OCI-LY3 (cell line): ENCODE measurements around the gene SNTB2.
A peak's percentile ranks its signal among the peaks of the same experiment; 100 is the strongest.
"Not testable (repeated sequence)": the region's sequence is repeated elsewhere in the genome, so short reads cannot be mapped to it uniquely, and the experiment has no call there.

Experiments
- H2AFZ ChIP-seq: fragments of 200-600, 300-600 bp; shearing (Covaris generic); 2 replicates; pipeline ENCODE4 v1.6.0; 2014; ENCODE audit warnings: antibody characterized with exemption, low read depth, low read length
- H3K27ac ChIP-seq: fragments of 200-600, 300-600 bp; sonication (generic); 2 replicates; pipeline ENCODE4 v1.5.1; 2014; ENCODE audit warnings: mild to moderate bottlenecking, low read length, moderate library complexity, mixed read lengths
- H3K27me3 ChIP-seq: fragments of 200-600, 300-600 bp; sonication (generic); 2 replicates; pipeline ENCODE4 v1.6.1; 2014; ENCODE audit warnings: low read depth, low read length, mixed read lengths
- H3K36me3 ChIP-seq: fragments of 200-600, 300-600 bp; sonication (generic); replicated peaks from 2 replicates; pipeline ENCODE3; 2014; ENCODE audit warnings: low read depth, low read length, mixed read lengths
- H3K4me1 ChIP-seq: fragments of 300-600, 200-600 bp; sonication (generic); 2 replicates; pipeline ENCODE4 v1.6.1; 2014; ENCODE audit warnings: low read length, mixed read lengths
- H3K4me2 ChIP-seq: fragments of 200-600, 300-600 bp; sonication (generic); 2 replicates; pipeline ENCODE4 v1.6.1; 2014; ENCODE audit warnings: low read length, mixed read lengths
- H3K4me3 ChIP-seq: fragments of 300-600, 200-600 bp; sonication (generic); 2 replicates; pipeline ENCODE4 v1.5.1; 2014; ENCODE audit warnings: antibody characterized with exemption, mild to moderate bottlenecking, low read length, moderate library complexity
- H3K79me2 ChIP-seq: fragments of 300-600, 200-600 bp; shearing (Covaris generic); 2 replicates; pipeline ENCODE4 v1.6.1; 2014; ENCODE audit warnings: mild to moderate bottlenecking, low read length, mixed read lengths
- H3K9ac ChIP-seq: fragments of 300-600, 200-600 bp; shearing (Covaris generic); 2 replicates; pipeline ENCODE4 v1.6.0; 2014; ENCODE audit warnings: mild to moderate bottlenecking, low read length, moderate library complexity
- H3K9me3 ChIP-seq: fragments of 200-600, 300-600 bp; shearing (Covaris generic); 2 replicates; pipeline ENCODE4 v1.6.1; 2014; ENCODE audit warnings: low read length, mixed read lengths; ENCODE audit not compliant: insufficient read depth
- H4K20me1 ChIP-seq: fragments of 200-600, 300-600 bp; sonication (generic); 2 replicates; pipeline ENCODE4 v1.6.1; 2016; ENCODE audit warnings: low read length, mixed read lengths; ENCODE audit not compliant: insufficient read depth
- EZH2phosphoT487 ChIP-seq: fragments of 200-600 bp; shearing (Covaris generic); IDR thresholded peaks from 2 replicates; pipeline ENCODE4 v1.6.1; 2018; ENCODE audit warnings: antibody characterized with exemption, mixed run types, low read depth
- TF ChIP-seq, protein P1 (sequence below): fragments of 200-600, 300-600 bp; sonication (generic); IDR thresholded peaks from 2 replicates; pipeline ENCODE4 v1.5.1; 2014; ENCODE audit warnings: antibody characterized with exemption, low read length, low read depth

Gene SNTB2

DNA sequence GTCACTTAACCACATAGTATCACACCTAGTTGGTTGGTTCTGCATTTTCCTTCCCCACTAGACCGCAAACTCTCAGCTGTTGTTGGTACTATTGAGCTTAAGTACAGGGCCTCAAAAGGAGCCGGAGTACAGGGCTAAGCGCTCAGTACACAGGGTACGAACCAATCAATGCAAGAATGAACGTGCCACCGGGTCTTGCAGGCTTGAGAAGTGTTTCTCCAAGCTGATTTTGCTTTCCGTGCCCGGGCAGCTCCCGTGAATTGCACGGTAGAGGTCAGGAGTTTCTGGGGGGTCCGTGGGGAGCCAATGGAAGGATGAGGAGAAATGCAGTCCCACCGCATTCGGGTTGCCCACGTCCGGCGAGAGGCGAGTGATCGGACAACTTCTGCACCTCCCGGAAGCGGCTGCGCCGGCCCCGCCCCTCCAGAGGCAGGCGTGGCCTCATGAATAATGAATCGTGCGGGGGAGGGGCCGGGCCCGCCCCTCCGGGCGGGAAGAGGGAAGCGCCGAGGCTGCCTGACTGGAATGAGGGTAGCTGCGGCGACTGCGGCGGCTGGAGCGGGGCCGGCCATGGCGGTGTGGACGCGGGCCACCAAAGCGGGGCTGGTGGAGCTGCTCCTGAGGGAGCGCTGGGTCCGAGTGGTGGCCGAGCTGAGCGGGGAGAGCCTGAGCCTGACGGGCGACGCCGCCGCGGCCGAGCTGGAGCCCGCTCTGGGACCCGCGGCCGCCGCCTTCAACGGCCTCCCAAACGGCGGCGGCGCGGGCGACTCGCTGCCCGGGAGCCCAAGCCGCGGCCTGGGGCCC lies at the start of gene SNTB2:
Gene SNTB2, plus strand, starts transcription at position 523 of the 804 bp plus-strand sequence. Its CDS starts 3 bp downstream, at position 526.
- Histone ChIP-seq H3K9ac (peak within 1 kb of the TSS; percentile 75), H3K36me3 (peaks cover 6% of the 10 kb centered on the region), H3K9me3 (no peaks in the 10 kb centered on the region), H3K27me3 (no peaks in the 10 kb centered on the region), H3K4me2 (peak within 1 kb of the TSS; percentile 92), H2AFZ (0 out of 2 replicates have a peak within 1 kb of the TSS, but pooled peaks have one; percentile 77), H4K20me1 (peaks cover 26% of the 10 kb centered on the region), H3K27ac (peak within 1 kb of the TSS; percentile 97), H3K4me1 (peaks cover 14% of the 10 kb centered on the region), H3K4me3 (peak within 1 kb of the TSS; percentile 88), H3K79me2 (peaks cover 35% of the 10 kb centered on the region)
- TF ChIP-seq EZH2phosphoT487 = no peak

DNA sequence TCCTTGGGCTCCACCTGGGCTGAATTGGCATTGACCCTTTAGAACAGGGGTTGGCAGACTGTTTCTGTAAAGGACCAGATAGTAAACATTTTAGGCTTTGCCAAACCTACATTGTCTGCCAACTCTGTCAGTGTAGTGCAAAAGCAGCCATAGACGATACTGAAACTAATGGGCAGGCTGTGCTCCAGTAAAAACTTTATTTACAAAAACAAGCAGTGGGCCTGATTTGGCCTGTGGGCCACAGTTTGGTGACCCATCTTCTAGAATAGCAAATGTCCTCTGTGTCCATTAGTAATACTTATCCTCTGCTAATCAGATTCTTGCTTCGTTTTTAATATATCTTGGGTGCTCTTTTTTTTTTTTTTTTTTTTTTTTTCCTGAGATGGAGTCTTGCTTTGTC lies 48.4 kb upstream of the SNTB2 start:
- Histone ChIP-seq H3K9me3 (no peaks in the 10 kb centered on the region), H3K9ac (no peak overlapping the region), H3K4me1 (peaks cover 8% of the 10 kb centered on the region), H4K20me1 (peaks cover 5% of the 10 kb centered on the region), H2AFZ (no peak overlapping the region), H3K27me3 (no peaks in the 10 kb centered on the region), H3K4me2 (no peak overlapping the region), H3K79me2 (peaks cover 76% of the 10 kb centered on the region), H3K27ac (no peak overlapping the region), H3K4me3 (no peak overlapping the region), H3K36me3 (peaks cover 59% of the 10 kb centered on the region)
- TF ChIP-seq EZH2phosphoT487 = no peak
- TF ChIP-seq, protein P1, sequence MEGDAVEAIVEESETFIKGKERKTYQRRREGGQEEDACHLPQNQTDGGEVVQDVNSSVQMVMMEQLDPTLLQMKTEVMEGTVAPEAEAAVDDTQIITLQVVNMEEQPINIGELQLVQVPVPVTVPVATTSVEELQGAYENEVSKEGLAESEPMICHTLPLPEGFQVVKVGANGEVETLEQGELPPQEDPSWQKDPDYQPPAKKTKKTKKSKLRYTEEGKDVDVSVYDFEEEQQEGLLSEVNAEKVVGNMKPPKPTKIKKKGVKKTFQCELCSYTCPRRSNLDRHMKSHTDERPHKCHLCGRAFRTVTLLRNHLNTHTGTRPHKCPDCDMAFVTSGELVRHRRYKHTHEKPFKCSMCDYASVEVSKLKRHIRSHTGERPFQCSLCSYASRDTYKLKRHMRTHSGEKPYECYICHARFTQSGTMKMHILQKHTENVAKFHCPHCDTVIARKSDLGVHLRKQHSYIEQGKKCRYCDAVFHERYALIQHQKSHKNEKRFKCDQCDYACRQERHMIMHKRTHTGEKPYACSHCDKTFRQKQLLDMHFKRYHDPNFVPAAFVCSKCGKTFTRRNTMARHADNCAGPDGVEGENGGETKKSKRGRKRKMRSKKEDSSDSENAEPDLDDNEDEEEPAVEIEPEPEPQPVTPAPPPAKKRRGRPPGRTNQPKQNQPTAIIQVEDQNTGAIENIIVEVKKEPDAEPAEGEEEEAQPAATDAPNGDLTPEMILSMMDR = no peak

DNA sequence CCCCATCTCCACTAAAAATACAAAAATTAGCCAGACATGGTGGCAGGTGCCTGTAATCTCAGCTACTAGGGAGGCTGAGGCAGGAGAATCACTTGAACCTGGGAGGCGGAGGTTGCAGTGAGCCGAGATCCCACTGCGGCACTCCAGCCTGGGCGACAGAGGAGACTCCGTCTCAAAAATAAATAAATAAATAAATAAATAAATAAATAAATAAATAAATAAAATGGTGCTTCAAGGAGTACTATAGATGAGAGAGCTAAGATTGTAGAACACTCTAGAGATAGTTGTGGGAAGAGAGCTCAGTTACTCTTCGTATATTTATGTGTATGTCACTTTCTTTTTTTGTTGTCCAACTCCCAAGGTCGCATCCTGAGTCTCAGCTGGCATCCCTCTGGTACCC lies 47.5 kb upstream of the SNTB2 start:
- H3K9me3 ChIP-seq, H3K4me3 ChIP-seq, H4K20me1 ChIP-seq, H2AFZ ChIP-seq, H3K27ac ChIP-seq, H3K4me2 ChIP-seq, H3K4me1 ChIP-seq, H3K27me3 ChIP-seq, H3K9ac ChIP-seq: not testable (repeated sequence)
- Histone ChIP-seq H3K36me3 (peaks cover 57% of the 10 kb centered on the region), H3K79me2 (peaks cover 70% of the 10 kb centered on the region)

DNA sequence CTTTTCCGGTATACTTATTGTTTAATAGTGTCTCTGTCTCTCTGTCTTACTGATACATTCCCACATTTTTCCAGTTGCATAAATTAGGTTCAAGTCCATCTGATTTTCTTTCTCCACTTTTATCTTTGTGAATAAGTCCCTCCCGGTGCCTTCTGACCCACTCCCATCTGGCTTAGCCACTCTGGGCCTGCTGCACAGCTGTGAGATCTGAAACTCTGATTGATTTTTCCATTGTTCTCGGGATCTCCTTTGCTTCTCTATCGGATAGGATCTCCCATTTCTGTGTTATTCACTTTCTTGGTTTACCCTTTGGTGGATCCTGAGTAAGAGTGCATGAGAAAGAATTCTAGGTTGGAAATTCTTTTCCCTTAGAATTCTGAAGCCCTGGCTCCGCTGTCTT lies 46.0 kb upstream of the SNTB2 start:
- no peaks in the 10 kb centered on the region for H3K27me3 ChIP-seq
- no peak overlapping the region for H3K4me3 ChIP-seq
- H3K9ac ChIP-seq = no peak overlapping the region
- no peak overlapping the region for H2AFZ ChIP-seq
- H3K27ac ChIP-seq = no peak overlapping the region
- H3K9me3 ChIP-seq = no peaks in the 10 kb centered on the region
- H3K79me2 ChIP-seq = peaks cover 60% of the 10 kb centered on the region
- no peak for TF ChIP-seq EZH2phosphoT487
- TF ChIP-seq, protein P1 = no peak
- H3K4me2 ChIP-seq = no peak overlapping the region
- no peaks in the 10 kb centered on the region for H3K4me1 ChIP-seq
- H3K36me3 ChIP-seq = peaks cover 61% of the 10 kb centered on the region
- no peaks in the 10 kb centered on the region for H4K20me1 ChIP-seq

DNA sequence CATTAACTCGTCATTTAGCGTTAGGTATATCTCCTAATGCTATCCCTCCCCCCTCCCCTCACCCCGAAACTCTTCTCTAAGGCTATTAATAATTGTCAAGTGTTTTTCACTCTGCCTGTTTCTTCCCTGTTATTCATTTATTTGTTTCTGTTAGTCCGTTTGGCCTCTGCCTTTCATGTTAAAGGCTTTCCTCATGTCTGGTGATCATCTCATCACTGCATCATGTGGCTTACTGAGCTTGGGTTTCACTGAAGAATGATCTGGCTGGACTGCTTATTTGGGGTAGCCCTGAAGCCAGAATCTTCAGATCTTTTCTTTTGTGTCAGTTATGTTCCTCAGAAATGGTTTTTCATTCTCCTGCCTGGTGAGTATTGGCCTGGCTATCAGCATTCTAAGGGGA lies 45.0 kb upstream of the SNTB2 start:
- H4K20me1 ChIP-seq = no peaks in the 10 kb centered on the region
- no peaks in the 10 kb centered on the region for H3K9me3 ChIP-seq
- H3K4me2 ChIP-seq = no peak overlapping the region
- no peak overlapping the region for H3K9ac ChIP-seq
- no peak overlapping the region for H3K4me3 ChIP-seq
- no peak overlapping the region for H3K27ac ChIP-seq
- no peaks in the 10 kb centered on the region for H3K4me1 ChIP-seq
- H3K79me2 ChIP-seq = peaks cover 55% of the 10 kb centered on the region
- H3K27me3 ChIP-seq = no peaks in the 10 kb centered on the region
- peaks cover 63% of the 10 kb centered on the region for H3K36me3 ChIP-seq
- no peak overlapping the region for H2AFZ ChIP-seq
- TF ChIP-seq EZH2phosphoT487 = no peak
- TF ChIP-seq, protein P1 = no peak
